ENCODE results near the gene SINHCAF. TPM values are rescaled to one million over a fixed set of nuclear protein-coding genes. Genes with fewer than 3 reads are reported as not detected.

Gene SINHCAF
- total RNA-seq, 2 donors from 2014 or later = 24.4 to 34.5 TPM

DNA sequence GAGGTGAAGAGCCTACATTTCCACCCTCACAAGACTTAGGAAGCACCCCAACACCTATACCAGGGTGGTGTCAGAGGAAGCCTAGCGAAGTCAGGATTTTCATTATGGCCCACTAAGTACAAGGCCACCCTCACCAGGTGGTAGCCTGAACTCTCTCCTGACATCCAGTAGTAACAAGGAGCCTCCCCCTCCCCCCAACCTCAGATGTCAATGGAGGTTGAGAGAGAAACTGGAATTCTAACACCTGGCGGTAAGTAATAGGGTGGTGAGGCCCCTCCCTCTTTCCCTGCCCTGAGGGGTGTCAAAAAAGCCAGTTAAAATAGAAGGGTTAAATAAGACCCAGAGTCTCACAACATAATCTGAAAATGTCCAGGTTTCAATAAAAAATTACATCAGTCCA lies 37.6 kb downstream of the SINHCAF start:
- peaks cover 0 to 23% of the 10 kb centered on the region in 2 donors for H3K36me3 ChIP-seq (replicated peaks in 1 of 2; ENCODE audit: insufficient read depth in 1 of 2, low read depth in 2 of 2)

DNA sequence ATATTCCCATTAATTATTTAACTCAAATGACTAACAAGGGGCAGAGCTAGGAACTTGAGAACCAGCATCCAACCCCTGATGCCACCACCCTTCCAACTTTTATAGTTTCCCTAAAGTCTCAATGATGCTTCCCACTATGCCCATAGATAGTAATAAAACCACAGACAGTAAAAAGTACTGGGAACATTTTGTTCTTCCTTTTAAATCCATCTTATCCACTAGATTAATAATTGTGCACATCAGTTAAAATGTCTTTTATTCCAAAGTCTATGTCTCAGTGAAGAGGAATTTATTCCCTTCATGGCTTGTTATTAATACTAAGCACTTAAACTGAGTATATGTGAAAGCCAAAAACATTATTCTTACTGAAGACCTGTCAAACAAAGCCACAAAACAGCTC lies 45.8 kb downstream of the SINHCAF start:
- ATAC-seq (no peak), DNase-seq (no peak)
- Histone ChIP-seq H3K9me3 (no peaks in the 10 kb centered on the region), H3K4me3 (no peak overlapping the region), H3K36me3 (replicated peaks in 1 of 2; ENCODE audit: insufficient read depth in 1 of 2, low read depth in 2 of 2) (peaks cover 0 to 9% of the 10 kb centered on the region in 2 donors), H3K4me1 (no peaks in the 10 kb centered on the region), H3K27me3 (no peaks in the 10 kb centered on the region), H3K27ac (no peak overlapping the region)
- no peak for TF ChIP-seq POLR2A (IDR thresholded peaks at IDR 0.05)
- TF ChIP-seq, protein P1, sequence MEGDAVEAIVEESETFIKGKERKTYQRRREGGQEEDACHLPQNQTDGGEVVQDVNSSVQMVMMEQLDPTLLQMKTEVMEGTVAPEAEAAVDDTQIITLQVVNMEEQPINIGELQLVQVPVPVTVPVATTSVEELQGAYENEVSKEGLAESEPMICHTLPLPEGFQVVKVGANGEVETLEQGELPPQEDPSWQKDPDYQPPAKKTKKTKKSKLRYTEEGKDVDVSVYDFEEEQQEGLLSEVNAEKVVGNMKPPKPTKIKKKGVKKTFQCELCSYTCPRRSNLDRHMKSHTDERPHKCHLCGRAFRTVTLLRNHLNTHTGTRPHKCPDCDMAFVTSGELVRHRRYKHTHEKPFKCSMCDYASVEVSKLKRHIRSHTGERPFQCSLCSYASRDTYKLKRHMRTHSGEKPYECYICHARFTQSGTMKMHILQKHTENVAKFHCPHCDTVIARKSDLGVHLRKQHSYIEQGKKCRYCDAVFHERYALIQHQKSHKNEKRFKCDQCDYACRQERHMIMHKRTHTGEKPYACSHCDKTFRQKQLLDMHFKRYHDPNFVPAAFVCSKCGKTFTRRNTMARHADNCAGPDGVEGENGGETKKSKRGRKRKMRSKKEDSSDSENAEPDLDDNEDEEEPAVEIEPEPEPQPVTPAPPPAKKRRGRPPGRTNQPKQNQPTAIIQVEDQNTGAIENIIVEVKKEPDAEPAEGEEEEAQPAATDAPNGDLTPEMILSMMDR (IDR thresholded peaks at IDR 0.05) = no peak
- intact Hi-C loops (cut with DNase I) = no loop called here

More for the DNA sequence above, 37.6 kb downstream of the SINHCAF start:
- TF ChIP-seq, protein P1 (IDR thresholded peaks at IDR 0.05) = no peak
- TF ChIP-seq POLR2A (IDR thresholded peaks at IDR 0.05) = no peak
- ATAC-seq (no peak), DNase-seq (no peak)
- 95 to 96% methylated on average over 2 of the region's 2 CpGs for WGBS, 2 donors
- H3K9me3 ChIP-seq = no peaks in the 10 kb centered on the region
- peaks cover 3% of the 10 kb centered on the region for H3K4me1 ChIP-seq
- no peaks in the 10 kb centered on the region for H3K27me3 ChIP-seq
- intact Hi-C loops (cut with DNase I) = no loop called here
- H3K4me3 ChIP-seq = no peak overlapping the region
- no peak overlapping the region for H3K27ac ChIP-seq

DNA sequence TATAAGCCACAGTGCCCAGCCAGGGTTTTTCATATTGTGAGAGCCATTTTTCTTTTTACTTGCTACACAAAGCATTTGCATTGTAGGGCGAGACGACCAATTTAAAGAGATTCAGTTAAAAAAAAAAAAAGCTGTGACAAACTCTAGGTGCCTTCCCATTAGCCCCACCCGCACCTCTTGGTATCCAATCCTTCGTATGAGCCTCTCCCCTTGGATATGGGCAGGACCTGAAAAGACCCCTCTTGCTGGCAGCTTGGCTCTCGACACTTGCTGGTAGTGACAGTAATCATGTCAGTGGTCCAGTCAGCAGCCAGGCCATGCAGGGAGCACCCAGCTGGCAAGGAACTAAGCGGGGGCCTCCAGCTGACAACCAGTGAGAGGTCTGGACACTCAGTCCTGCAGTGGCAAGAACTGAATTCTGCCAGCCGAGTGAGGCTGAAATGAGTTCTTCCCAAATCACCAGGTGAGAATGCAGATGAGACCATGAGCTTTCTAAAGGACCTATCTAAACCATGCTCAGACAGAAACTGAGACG lies 46.5 kb downstream of the SINHCAF start:
- 89 to 97% methylated on average over 8 of the region's 8 CpGs for whole genome bisulfite sequencing, 2 donors
- DNase-seq = no peak
- no peaks in the 10 kb centered on the region for H3K9me3 ChIP-seq

DNA sequence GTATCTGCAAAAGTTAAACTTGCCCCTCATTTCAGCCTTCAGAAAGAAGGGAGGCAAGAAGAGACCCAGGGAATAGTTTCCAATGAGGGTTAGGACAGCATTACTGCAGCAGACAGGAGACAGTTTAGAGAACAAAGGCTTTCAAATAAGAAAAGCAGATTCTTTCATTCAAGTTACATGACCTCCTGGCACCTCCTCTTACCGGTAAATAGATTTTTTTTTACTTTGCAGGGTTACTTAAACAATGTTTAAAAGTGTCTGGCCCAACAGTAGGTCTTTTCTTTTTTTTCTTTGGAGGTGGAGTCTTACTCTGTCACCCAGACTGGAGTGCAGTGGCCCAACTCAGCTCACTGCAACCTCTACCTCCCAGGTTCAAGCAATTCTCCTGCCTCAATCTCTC lies 47.1 kb downstream of the SINHCAF start:
- 63 to 66% methylated on average over 1 of the region's 1 CpG for WGBS, 2 donors
- Histone ChIP-seq H3K27ac (no peak overlapping the region), H3K27me3 (no peaks in the 10 kb centered on the region), H3K4me1 (no peaks in the 10 kb centered on the region), H3K9me3 (no peaks in the 10 kb centered on the region), H3K4me3 (no peak overlapping the region), H3K36me3 (replicated peaks in 1 of 2; ENCODE audit: insufficient read depth in 1 of 2, low read depth in 2 of 2) (peaks cover 0 to 4% of the 10 kb centered on the region in 2 donors)
- TF ChIP-seq, protein P1 (IDR thresholded peaks at IDR 0.05) = no peak
- no peak for TF ChIP-seq POLR2A (IDR thresholded peaks at IDR 0.05)
- DNase-seq (no peak), ATAC-seq (no peak)
- intact Hi-C loops (cut with DNase I) = no loop called here

More for the DNA sequence above, 46.5 kb downstream of the SINHCAF start:
- Histone ChIP-seq H3K27me3 (no peaks in the 10 kb centered on the region), H3K4me3 (no peak overlapping the region), H3K4me1 (no peaks in the 10 kb centered on the region), H3K36me3 (replicated peaks in 1 of 2; ENCODE audit: insufficient read depth in 1 of 2, low read depth in 2 of 2) (peaks cover 0 to 4% of the 10 kb centered on the region in 2 donors), H3K27ac (no peak overlapping the region)
- TF ChIP-seq, protein P1 (IDR thresholded peaks at IDR 0.05) = no peak
- TF ChIP-seq POLR2A (IDR thresholded peaks at IDR 0.05) = no peak
- ATAC-seq = no peak
- intact Hi-C loops (cut with DNase I) = no loop called here

DNA sequence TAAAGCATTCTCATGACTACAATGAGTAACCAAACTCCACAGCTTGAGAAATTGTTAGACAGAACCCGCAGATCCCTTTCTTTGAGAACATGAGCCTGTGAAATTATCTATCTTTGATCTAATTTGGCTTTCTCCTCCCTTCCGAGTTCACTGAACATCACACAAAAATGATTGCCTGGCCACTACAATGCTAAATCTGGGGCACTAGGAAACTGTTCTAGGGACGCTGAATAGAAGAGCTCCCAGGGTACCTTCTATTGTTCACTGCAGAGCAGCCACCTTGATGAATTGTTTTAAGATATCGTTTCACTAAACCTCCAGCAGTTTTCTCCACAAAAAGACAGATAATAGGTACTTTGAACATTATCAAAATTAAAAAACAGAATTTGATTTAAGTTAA lies 47.5 kb downstream of the SINHCAF start:
- H3K9me3 ChIP-seq = no peaks in the 10 kb centered on the region
- DNase-seq (no peak), ATAC-seq (no peak)
- no peak overlapping the region for H3K4me3 ChIP-seq
- 78 to 83% methylated on average over 4 of the region's 4 CpGs for WGBS, 2 donors
- H3K36me3 ChIP-seq (replicated peaks in 1 of 2; ENCODE audit: insufficient read depth in 1 of 2, low read depth in 2 of 2) = peaks cover 0 to 4% of the 10 kb centered on the region in 2 donors
- no peaks in the 10 kb centered on the region for H3K4me1 ChIP-seq
- intact Hi-C loops (cut with DNase I) = no loop called here
- no peaks in the 10 kb centered on the region for H3K27me3 ChIP-seq
- no peak overlapping the region for H3K27ac ChIP-seq
- TF ChIP-seq, protein P1 (IDR thresholded peaks at IDR 0.05) = no peak
- TF ChIP-seq POLR2A (IDR thresholded peaks at IDR 0.05) = no peak
